Measurements from ENCODE around the gene NRG4.
"Not testable (repeated sequence)": the region's sequence is repeated elsewhere in the genome, so short reads cannot be mapped to it uniquely, and the experiment has no call there.

The NRG4 gene

GRCh38 chr15:75918135-75918534 is 94.1 kb downstream of the NRG4 start:
- Histone ChIP-seq H3K4me3 (IDR thresholded peaks at IDR 0.05; ENCODE audit: insufficient read depth, low read depth, low read length) (no peak overlapping the region), H3K27ac (no peak overlapping the region), H2AFZ (ENCODE audit: low read depth) (no peak overlapping the region), H3K9ac (no peak overlapping the region), H3K27me3 (ENCODE audit: insufficient read depth, low read depth) (no peaks in the 10 kb centered on the region), H3K79me2 (ENCODE audit: insufficient read depth, low read depth) (peaks cover 2% of the 10 kb centered on the region; the same call in 1 of the 2 replicates), H4K20me1 (ENCODE audit: insufficient read depth) (no peaks in the 10 kb centered on the region), H3K4me2 (no peak overlapping the region), H3K4me1 (ENCODE audit: low read depth, poor library complexity, severe bottlenecking) (peaks cover 44% of the 10 kb centered on the region), H3K36me3 (ENCODE audit: insufficient read depth) (no peaks in the 10 kb centered on the region; the same call in 1 of the 2 replicates)
- no peak for TF ChIP-seq CTCF (conservative IDR thresholded peaks at IDR 0.05; ENCODE audit: low read depth, low read length)

- Histone ChIP-seq H2AFZ (ENCODE audit: low read depth) (no peak overlapping the region), H4K20me1 (ENCODE audit: insufficient read depth) (no peaks in the 10 kb centered on the region), H3K36me3 (ENCODE audit: insufficient read depth) (no peaks in the 10 kb centered on the region; the same call in 1 of the 2 replicates), H3K4me3 (IDR thresholded peaks at IDR 0.05; ENCODE audit: insufficient read depth, low read depth, low read length) (no peak overlapping the region), H3K9ac (no peak overlapping the region), H3K79me2 (ENCODE audit: insufficient read depth, low read depth) (peaks cover 13% of the 10 kb centered on the region; the same call in 1 of the 2 replicates), H3K27me3 (ENCODE audit: insufficient read depth, low read depth) (no peaks in the 10 kb centered on the region), H3K4me2 (no peak overlapping the region), H3K27ac (no peak overlapping the region), H3K4me1 (ENCODE audit: low read depth, poor library complexity, severe bottlenecking) (peaks cover 40% of the 10 kb centered on the region)
- TF ChIP-seq CTCF (conservative IDR thresholded peaks at IDR 0.05; ENCODE audit: low read depth, low read length) = no peak
Measured at GRCh38 chr15:75916978-75917377, 95.2 kb downstream of the NRG4 start.

- H2AFZ ChIP-seq (ENCODE audit: low read depth); H3K36me3 ChIP-seq (ENCODE audit: insufficient read depth); H3K4me2 ChIP-seq; H4K20me1 ChIP-seq (ENCODE audit: insufficient read depth); H3K4me3 ChIP-seq (IDR thresholded peaks at IDR 0.05; ENCODE audit: insufficient read depth, low read depth, low read length); H3K27ac ChIP-seq; H3K4me1 ChIP-seq (ENCODE audit: low read depth, poor library complexity, severe bottlenecking); H3K27me3 ChIP-seq (ENCODE audit: insufficient read depth, low read depth); H3K9ac ChIP-seq: not testable (repeated sequence)
- H3K79me2 ChIP-seq (ENCODE audit: insufficient read depth, low read depth) = peaks cover 36% of the 10 kb centered on the region; the same call in 1 of the 2 replicates
Measured at GRCh38 chr15:75910355-75910754, 101.9 kb downstream of the NRG4 start.

- Histone ChIP-seq H3K9ac (no peak overlapping the region), H3K4me1 (ENCODE audit: low read depth, poor library complexity, severe bottlenecking) (peaks cover 14% of the 10 kb centered on the region), H2AFZ (ENCODE audit: low read depth) (no peak overlapping the region), H3K79me2 (ENCODE audit: insufficient read depth, low read depth) (peaks cover 15% of the 10 kb centered on the region; the same call in 1 of the 2 replicates), H3K4me3 (IDR thresholded peaks at IDR 0.05; ENCODE audit: insufficient read depth, low read depth, low read length) (no peak overlapping the region), H3K27ac (no peak overlapping the region), H3K4me2 (peak overlapping the region; percentile 45; the same call in 1 of the 2 replicates), H4K20me1 (ENCODE audit: insufficient read depth) (no peaks in the 10 kb centered on the region), H3K27me3 (ENCODE audit: insufficient read depth, low read depth) (no peaks in the 10 kb centered on the region), H3K36me3 (ENCODE audit: insufficient read depth) (no peaks in the 10 kb centered on the region)
- TF ChIP-seq CTCF (conservative IDR thresholded peaks at IDR 0.05; ENCODE audit: low read depth, low read length) = no peak
Measured at GRCh38 chr15:75905231-75905630, 107.0 kb downstream of the NRG4 start.

GRCh38 chr15:75903331-75904239 is 108.6 kb downstream of the NRG4 start, which contains the start of gene FBXO22:
TSS of gene FBXO22 (plus strand) at chr15:75903878. CDS start at chr15:75903964, 86 bp downstream.
- peak within 1 kb of the TSS; percentile 67 for H3K9ac ChIP-seq
- H3K4me2 ChIP-seq = peak within 1 kb of the TSS; percentile 45
- no peak within 1 kb of the TSS for H3K4me3 ChIP-seq (IDR thresholded peaks at IDR 0.05; ENCODE audit: insufficient read depth, low read depth, low read length)
- H3K79me2 ChIP-seq (ENCODE audit: insufficient read depth, low read depth) = peaks cover 15% of the 10 kb centered on the region; the same call in 1 of the 2 replicates
- H4K20me1 ChIP-seq (ENCODE audit: insufficient read depth) = no peaks in the 10 kb centered on the region
- H3K27ac ChIP-seq = peak within 1 kb of the TSS; percentile 71
- H3K4me1 ChIP-seq (ENCODE audit: low read depth, poor library complexity, severe bottlenecking) = peaks cover 14% of the 10 kb centered on the region
- H2AFZ ChIP-seq (ENCODE audit: low read depth) = peak within 1 kb of the TSS; percentile 70
- no peaks in the 10 kb centered on the region for H3K27me3 ChIP-seq (ENCODE audit: insufficient read depth, low read depth)
- TF ChIP-seq CTCF (conservative IDR thresholded peaks at IDR 0.05; ENCODE audit: low read depth, low read length) = no peak
- no peaks in the 10 kb centered on the region for H3K36me3 ChIP-seq (ENCODE audit: insufficient read depth)
